Measurements from ENCODE around the gene NFATC4. TPM values are rescaled to one million over a fixed set of nuclear protein-coding genes. Genes with fewer than 3 reads are reported as not detected.

NFATC4 gene
- total RNA-seq, 5 donors from 2014 or later (not counting 1 experiment from before 2014, with no cell fraction given): 0.16 to 0.82 (median 0.39) TPM; not detected in 1

DNA sequence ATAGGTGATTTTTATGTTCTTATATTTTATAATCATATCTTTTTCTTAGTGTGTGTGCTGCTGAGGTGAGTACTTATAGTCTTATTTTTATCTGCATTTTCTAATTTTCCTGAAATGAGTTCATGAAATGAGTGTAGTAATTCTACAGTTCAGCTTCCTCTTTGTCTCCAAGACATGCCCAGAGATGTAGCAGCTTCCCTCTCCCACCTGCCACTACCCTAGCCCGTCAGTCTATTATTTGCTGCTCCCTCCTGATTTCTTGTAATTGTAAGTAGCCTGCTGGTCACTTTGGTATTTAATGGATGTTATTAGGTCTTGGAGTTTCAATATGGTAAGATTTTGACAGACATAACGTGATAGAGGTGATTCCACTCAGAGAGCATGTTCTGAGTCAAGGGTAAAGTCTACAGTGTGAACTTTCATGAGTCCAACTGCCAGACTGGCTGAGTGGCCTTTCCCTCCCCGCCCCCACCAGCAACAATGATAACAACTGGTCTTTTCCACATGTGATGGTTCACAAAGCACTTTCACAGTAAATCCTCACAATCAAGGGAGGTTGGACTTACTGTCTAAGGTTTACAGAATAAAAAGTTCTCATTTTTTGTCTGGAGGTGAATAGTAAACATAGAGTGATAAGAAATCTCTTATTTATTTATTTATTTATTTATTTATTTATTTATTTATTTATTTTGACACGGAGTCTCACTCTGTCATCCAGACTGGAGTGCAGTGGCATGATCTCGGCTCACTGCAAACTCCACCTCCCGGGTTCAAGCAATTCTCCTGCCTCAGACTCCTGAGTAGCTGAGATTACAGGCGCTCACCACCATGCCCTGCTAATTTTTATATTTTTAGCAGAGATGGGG is 24.0 kb upstream of the NFATC4 start:
- ATAC-seq (replicated peaks in 1 of 4): no peak
- peaks cover 5 to 8% of the 10 kb centered on the region in 2 experiments for H3K4me1 ChIP-seq (ENCODE audit: control insufficient read depth in 1 of 2, extremely low read depth in 1 of 2, insufficient read depth in 2 of 2, low read length in 2 of 2)
- DNase-seq: no peak
- no peaks in the 10 kb centered on the region for H3K9me3 ChIP-seq
- Mint-ChIP-seq H3K4me3 (no peak overlapping the region), H3K27ac (no peak overlapping the region), H3K36me3 (no peaks in the 10 kb centered on the region), H3K9me3 (no peaks in the 10 kb centered on the region), H3K27me3 (peaks cover 29 to 32% of the 10 kb centered on the region in 2 donors), H3K4me1 (peaks cover 9 to 12% (median 10%) of the 10 kb centered on the region in 3 donors)
- H3K27me3 ChIP-seq (replicated peaks in 1 of 2; ENCODE audit: control insufficient read depth in 2 of 2, extremely low read depth in 1 of 2, insufficient read depth in 2 of 2, low read length in 1 of 2): peaks cover 0 to 25% of the 10 kb centered on the region in 2 experiments
- H3K4me3 ChIP-seq (ENCODE audit: control insufficient read depth in 1 of 2, extremely low read depth in 1 of 2, low read length in 1 of 2): no peak overlapping the region
- no peak overlapping the region for H3K27ac ChIP-seq (ENCODE audit: low read length)
- POLR2A ChIA-PET: no interaction called here
- CTCF ChIA-PET: interaction anchor here in 1 of 2 donors (1.6 kb wide), 1 partner anchor 10 kb away, joined by 5 read pairs; no protein-coding TSS in a partner anchor
- 90% methylated on average over 4 of the region's 7 CpGs for WGBS (ENCODE audit: insufficient coverage)
- H3K36me3 ChIP-seq (ENCODE audit: control insufficient read depth in 2 of 2, extremely low read depth in 1 of 2, insufficient read depth in 1 of 2, low read length in 1 of 2): no peaks in the 10 kb centered on the region

DNA sequence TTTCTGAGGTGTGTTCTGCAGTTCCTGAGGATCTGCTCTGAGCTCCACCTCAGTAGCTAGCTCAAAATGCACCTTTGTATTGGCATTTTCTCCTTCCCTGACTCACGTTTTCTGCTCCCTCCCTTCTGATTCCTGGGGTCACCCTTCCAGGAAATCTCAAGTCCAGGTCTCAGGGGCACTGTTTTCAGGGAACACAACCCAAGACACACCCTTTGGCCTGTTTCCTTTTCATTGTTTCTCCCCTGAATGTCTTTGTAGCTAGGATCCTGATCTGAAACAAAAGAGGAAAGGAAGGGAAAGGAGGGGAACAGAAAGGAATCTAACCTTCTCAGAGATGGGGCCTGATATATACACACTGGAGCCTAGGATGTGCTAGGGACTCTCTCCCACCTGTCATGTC is 20.9 kb upstream of the NFATC4 start:
- H3K4me1 Mint-ChIP-seq: no peaks in the 10 kb centered on the region
- no peak overlapping the region for H3K4me3 ChIP-seq (ENCODE audit: control insufficient read depth in 1 of 2, extremely low read depth in 1 of 2, low read length in 1 of 2)
- no peaks in the 10 kb centered on the region for H3K4me1 ChIP-seq (ENCODE audit: control insufficient read depth in 1 of 2, extremely low read depth in 1 of 2, insufficient read depth in 2 of 2, low read length in 2 of 2)
- no peaks in the 10 kb centered on the region for H3K36me3 ChIP-seq (ENCODE audit: control insufficient read depth in 2 of 2, extremely low read depth in 1 of 2, insufficient read depth in 1 of 2, low read length in 1 of 2)
- POLR2A ChIA-PET: no interaction called here
- ATAC-seq (replicated peaks in 1 of 4) (no peak), DNase-seq (no peak)
- CTCF ChIA-PET: no interaction called here
- H3K27me3 ChIP-seq (replicated peaks in 1 of 2; ENCODE audit: control insufficient read depth in 2 of 2, extremely low read depth in 1 of 2, insufficient read depth in 2 of 2, low read length in 1 of 2): peaks cover 0 to 47% of the 10 kb centered on the region in 2 experiments
- H3K36me3 Mint-ChIP-seq: no peaks in the 10 kb centered on the region
- H3K27ac Mint-ChIP-seq: no peak overlapping the region
- no peaks in the 10 kb centered on the region for H3K9me3 Mint-ChIP-seq
- peaks cover 51 to 57% of the 10 kb centered on the region in 2 donors for H3K27me3 Mint-ChIP-seq
- H3K27ac ChIP-seq (ENCODE audit: low read length): no peak overlapping the region
- H3K4me3 Mint-ChIP-seq: no peak overlapping the region
- H3K9me3 ChIP-seq: no peaks in the 10 kb centered on the region
- WGBS (ENCODE audit: insufficient coverage): 45% methylated on average over 1 of the region's 1 CpG

DNA sequence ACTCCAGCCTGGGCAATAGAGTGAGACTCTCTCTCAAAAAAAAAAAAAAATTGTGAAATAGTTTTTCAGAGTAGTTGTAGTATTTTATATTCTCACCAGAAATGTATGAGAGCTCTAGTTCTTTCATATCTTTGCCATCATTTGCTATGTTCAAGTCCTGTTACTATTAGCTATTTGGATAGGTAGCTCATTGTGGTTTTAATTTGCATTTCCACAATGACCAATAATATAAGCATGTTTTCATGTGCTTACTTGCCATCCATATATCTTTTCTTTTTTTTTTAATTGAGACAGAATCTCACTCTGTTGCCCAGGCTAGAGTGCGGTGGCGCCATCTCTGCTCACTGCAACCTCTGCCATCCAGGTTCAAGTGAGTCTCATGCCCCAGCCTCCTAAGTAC is 19.8 kb upstream of the NFATC4 start:
- no peaks in the 10 kb centered on the region for H3K9me3 ChIP-seq
- 90% methylated on average over 2 of the region's 2 CpGs for WGBS (ENCODE audit: insufficient coverage)
- H3K4me3 ChIP-seq (ENCODE audit: control insufficient read depth in 1 of 2, extremely low read depth in 1 of 2, low read length in 1 of 2): no peak overlapping the region
- peaks cover 53 to 65% of the 10 kb centered on the region in 2 donors for H3K27me3 Mint-ChIP-seq
- ATAC-seq (replicated peaks in 1 of 4) (no peak), DNase-seq (no peak)
- no peak overlapping the region for H3K27ac ChIP-seq (ENCODE audit: low read length)
- ChIA-PET CTCF (interaction anchor here (0.6 to 0.7 kb wide), 4 partner anchors 11 to 1056 kb away, joined by 3 to 6 read pairs (median 4); no protein-coding TSS in a partner anchor), POLR2A (interaction anchor here in 1 of 2 donors (0.6 kb wide), 1 partner anchor 10 kb away, joined by 3 read pairs; no protein-coding TSS in a partner anchor)
- H3K36me3 ChIP-seq (ENCODE audit: control insufficient read depth in 2 of 2, extremely low read depth in 1 of 2, insufficient read depth in 1 of 2, low read length in 1 of 2): no peaks in the 10 kb centered on the region
- no peaks in the 10 kb centered on the region for H3K4me1 ChIP-seq (ENCODE audit: control insufficient read depth in 1 of 2, extremely low read depth in 1 of 2, insufficient read depth in 2 of 2, low read length in 2 of 2)
- no peaks in the 10 kb centered on the region for H3K36me3 Mint-ChIP-seq
- peaks cover 0 to 47% of the 10 kb centered on the region in 2 experiments for H3K27me3 ChIP-seq (replicated peaks in 1 of 2; ENCODE audit: control insufficient read depth in 2 of 2, extremely low read depth in 1 of 2, insufficient read depth in 2 of 2, low read length in 1 of 2)
- no peaks in the 10 kb centered on the region for H3K4me1 Mint-ChIP-seq
- H3K4me3 Mint-ChIP-seq: no peak overlapping the region
- H3K9me3 Mint-ChIP-seq: no peaks in the 10 kb centered on the region
- no peak overlapping the region for H3K27ac Mint-ChIP-seq

DNA sequence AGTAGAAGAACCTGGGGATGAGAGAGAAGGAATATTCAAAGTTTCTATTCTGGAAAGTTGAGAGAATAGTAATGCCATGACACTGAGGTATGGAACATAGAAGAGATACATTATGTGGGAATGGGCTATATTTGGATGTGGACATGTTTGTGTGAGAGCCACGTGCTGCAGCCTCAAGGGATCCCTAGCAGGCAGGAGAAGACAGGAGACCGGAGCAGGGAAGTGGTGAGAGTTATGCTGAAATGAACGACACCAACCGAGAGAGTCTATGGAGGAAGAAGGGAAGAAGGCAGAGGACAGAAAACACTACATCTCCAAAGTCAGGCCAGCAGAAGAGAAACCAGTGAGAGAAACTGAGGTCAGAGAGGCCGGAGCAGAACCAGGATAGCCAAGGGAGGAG is 18.2 kb upstream of the NFATC4 start:
- ATAC-seq (replicated peaks in 1 of 4): no peak
- Histone ChIP-seq H3K4me1 (ENCODE audit: control insufficient read depth in 1 of 2, extremely low read depth in 1 of 2, insufficient read depth in 2 of 2, low read length in 2 of 2) (no peaks in the 10 kb centered on the region), H3K9me3 (no peaks in the 10 kb centered on the region), H3K27ac (ENCODE audit: low read length) (no peak overlapping the region), H3K27me3 (replicated peaks in 1 of 2; ENCODE audit: control insufficient read depth in 2 of 2, extremely low read depth in 1 of 2, insufficient read depth in 2 of 2, low read length in 1 of 2) (peaks cover 0 to 42% of the 10 kb centered on the region in 2 experiments), H3K4me3 (ENCODE audit: control insufficient read depth in 1 of 2, extremely low read depth in 1 of 2, low read length in 1 of 2) (no peak overlapping the region), H3K36me3 (ENCODE audit: control insufficient read depth in 2 of 2, extremely low read depth in 1 of 2, insufficient read depth in 1 of 2, low read length in 1 of 2) (no peaks in the 10 kb centered on the region)
- POLR2A ChIA-PET: no interaction called here
- CTCF ChIA-PET: no interaction called here
- Mint-ChIP-seq H3K36me3 (no peaks in the 10 kb centered on the region), H3K4me1 (peaks cover 0 to 9% (median 0%) of the 10 kb centered on the region in 3 donors), H3K9me3 (no peaks in the 10 kb centered on the region), H3K4me3 (no peak overlapping the region), H3K27me3 (peaks cover 54 to 73% of the 10 kb centered on the region in 2 donors), H3K27ac (no peak overlapping the region)
- DNase-seq: no peak
- 41% methylated on average over 2 of the region's 5 CpGs for WGBS (ENCODE audit: insufficient coverage)

DNA sequence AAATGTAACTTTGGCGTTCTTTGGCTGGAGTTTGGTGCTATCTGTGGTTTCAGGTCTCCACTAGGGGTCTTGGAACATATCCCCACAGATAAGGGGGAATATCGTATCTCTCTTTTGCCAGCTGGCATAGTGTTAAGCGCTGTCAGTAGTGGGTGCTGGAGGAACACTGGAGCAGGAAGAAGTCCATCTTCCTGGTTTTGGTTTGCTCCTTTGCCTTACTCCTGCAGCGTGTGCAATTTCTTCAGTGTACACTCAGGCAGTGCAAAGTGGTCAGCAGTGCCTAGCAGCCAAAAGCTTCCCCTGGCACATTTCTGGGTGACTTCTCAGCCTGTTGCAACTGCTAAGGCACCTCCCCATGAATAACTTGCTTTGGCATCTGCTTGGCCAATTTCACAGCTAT is 16.5 kb upstream of the NFATC4 start:
- ATAC-seq (replicated peaks in 1 of 4) (no peak), DNase-seq (no peak)
- Mint-ChIP-seq H3K4me1 (peaks cover 0 to 9% (median 0%) of the 10 kb centered on the region in 3 donors), H3K27me3 (peaks cover 49 to 63% of the 10 kb centered on the region in 2 donors), H3K4me3 (no peak overlapping the region), H3K27ac (no peak overlapping the region), H3K36me3 (no peaks in the 10 kb centered on the region), H3K9me3 (no peaks in the 10 kb centered on the region)
- Histone ChIP-seq H3K9me3 (no peaks in the 10 kb centered on the region), H3K36me3 (ENCODE audit: control insufficient read depth in 2 of 2, extremely low read depth in 1 of 2, insufficient read depth in 1 of 2, low read length in 1 of 2) (no peaks in the 10 kb centered on the region), H3K27ac (ENCODE audit: low read length) (no peak overlapping the region), H3K4me1 (ENCODE audit: control insufficient read depth in 1 of 2, extremely low read depth in 1 of 2, insufficient read depth in 2 of 2, low read length in 2 of 2) (no peaks in the 10 kb centered on the region), H3K4me3 (ENCODE audit: control insufficient read depth in 1 of 2, extremely low read depth in 1 of 2, low read length in 1 of 2) (no peak overlapping the region), H3K27me3 (replicated peaks in 1 of 2; ENCODE audit: control insufficient read depth in 2 of 2, extremely low read depth in 1 of 2, insufficient read depth in 2 of 2, low read length in 1 of 2) (peaks cover 0 to 36% of the 10 kb centered on the region in 2 experiments)
- 42% methylated on average over 3 of the region's 4 CpGs for WGBS (ENCODE audit: insufficient coverage)
- ChIA-PET POLR2A (interaction anchor here in 1 of 2 donors (0.7 kb wide), 1 partner anchor 107 kb away, joined by 4 read pairs; no protein-coding TSS in a partner anchor), CTCF (interaction anchor here in 1 of 2 donors (0.6 kb wide), 1 partner anchor 47 kb away, joined by 6 read pairs; the partner anchor contains the start of gene NYNRIN)

DNA sequence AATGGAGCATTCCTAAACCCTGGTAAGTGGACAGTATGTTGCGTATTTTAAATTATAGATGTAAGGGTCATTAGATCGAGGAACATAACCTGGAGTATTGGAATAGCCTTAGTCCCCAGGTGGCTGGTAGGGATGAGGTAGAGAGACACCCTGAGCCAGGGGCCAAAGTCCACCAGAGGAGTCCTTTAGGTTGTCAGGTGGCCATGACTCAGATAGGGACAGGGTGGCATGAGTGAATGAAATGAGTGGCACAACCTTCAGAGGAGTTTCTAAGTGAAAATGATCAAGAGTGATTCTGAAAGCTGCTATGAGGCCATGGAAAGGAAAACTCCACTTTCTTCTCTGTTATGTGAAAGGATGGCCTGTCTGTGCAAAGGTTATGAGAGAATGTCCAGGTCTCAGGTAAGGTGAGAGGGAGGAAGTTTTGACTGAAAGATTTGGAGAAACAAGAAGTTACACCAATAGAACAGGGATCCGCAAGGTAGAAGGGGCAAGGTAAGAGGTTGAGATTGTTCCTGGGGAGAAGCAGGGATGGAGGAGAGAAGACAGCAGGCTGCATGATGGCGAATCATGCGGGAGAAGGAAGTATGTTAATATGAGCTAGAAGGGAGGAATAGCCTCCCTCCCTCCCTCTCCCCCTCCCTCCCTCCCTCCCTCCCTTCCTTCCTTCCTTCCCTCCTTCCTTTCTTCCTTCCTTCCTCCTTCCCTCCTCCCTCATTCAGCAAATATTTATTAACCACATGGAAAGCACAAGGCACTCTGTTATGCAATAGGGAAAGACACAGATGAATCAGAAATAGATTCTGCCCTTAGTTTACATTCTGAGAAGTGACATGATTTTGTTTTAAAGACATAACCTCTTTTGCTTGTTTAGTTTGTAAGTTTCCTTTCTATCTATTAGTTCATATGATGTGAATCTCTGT is 14.2 kb upstream of the NFATC4 start:
- DNase-seq (no peak), ATAC-seq (replicated peaks in 1 of 4) (no peak)
- Mint-ChIP-seq H3K9me3 (no peaks in the 10 kb centered on the region), H3K36me3 (no peaks in the 10 kb centered on the region), H3K27ac (no peak overlapping the region), H3K4me1 (peaks cover 0 to 9% (median 0%) of the 10 kb centered on the region in 3 donors), H3K4me3 (no peak overlapping the region), H3K27me3 (peaks cover 44 to 51% of the 10 kb centered on the region in 2 donors)
- no peak overlapping the region for H3K27ac ChIP-seq (ENCODE audit: low read length)
- peaks cover 0 to 27% of the 10 kb centered on the region in 2 experiments for H3K27me3 ChIP-seq (replicated peaks in 1 of 2; ENCODE audit: control insufficient read depth in 2 of 2, extremely low read depth in 1 of 2, insufficient read depth in 2 of 2, low read length in 1 of 2)
- H3K4me1 ChIP-seq (ENCODE audit: control insufficient read depth in 1 of 2, extremely low read depth in 1 of 2, insufficient read depth in 2 of 2, low read length in 2 of 2): no peaks in the 10 kb centered on the region
- H3K4me3 ChIP-seq (ENCODE audit: control insufficient read depth in 1 of 2, extremely low read depth in 1 of 2, low read length in 1 of 2): no peak overlapping the region
- CTCF ChIA-PET: interaction anchor here in 1 of 2 donors (0.6 kb wide), 1 partner anchor 252 kb away, joined by 4 read pairs; no protein-coding TSS in a partner anchor
- 33% methylated on average over 3 of the region's 5 CpGs for WGBS (ENCODE audit: insufficient coverage)
- no peaks in the 10 kb centered on the region for H3K9me3 ChIP-seq
- POLR2A ChIA-PET: no interaction called here
- no peaks in the 10 kb centered on the region for H3K36me3 ChIP-seq (ENCODE audit: control insufficient read depth in 2 of 2, extremely low read depth in 1 of 2, insufficient read depth in 1 of 2, low read length in 1 of 2)
